CD1c-positive myeloid dendritic cell (primary cell): ENCODE data around the gene NOX5.

ENCODE experiments used
- DNase-seq: peaks from one replicate; pipeline ENCODE4 v3.0.0-alpha.2; 2016; ENCODE audit errors: extremely low spot score

The NOX5 gene

DNA sequence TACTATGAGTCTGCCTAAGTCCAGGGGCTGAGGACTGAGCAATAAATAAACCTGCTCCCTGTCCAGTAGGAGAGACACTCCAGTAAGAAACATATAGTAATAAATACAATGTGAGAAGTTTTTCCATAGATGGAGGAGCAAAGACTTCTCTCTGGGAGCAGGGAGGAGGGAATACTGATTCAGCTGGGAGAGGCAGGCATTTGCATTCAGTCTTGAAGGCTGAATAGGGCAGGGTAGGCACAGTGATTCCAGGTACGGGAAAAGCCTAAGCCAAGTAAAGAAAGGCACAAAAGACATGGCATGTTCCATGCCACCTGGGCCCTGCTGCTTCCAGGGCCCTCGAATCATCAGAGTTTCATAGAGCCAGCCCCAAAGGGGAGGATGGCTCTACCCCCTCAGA lies 86.3 kb downstream of the NOX5 start:
- no peak for DNase-seq

DNA sequence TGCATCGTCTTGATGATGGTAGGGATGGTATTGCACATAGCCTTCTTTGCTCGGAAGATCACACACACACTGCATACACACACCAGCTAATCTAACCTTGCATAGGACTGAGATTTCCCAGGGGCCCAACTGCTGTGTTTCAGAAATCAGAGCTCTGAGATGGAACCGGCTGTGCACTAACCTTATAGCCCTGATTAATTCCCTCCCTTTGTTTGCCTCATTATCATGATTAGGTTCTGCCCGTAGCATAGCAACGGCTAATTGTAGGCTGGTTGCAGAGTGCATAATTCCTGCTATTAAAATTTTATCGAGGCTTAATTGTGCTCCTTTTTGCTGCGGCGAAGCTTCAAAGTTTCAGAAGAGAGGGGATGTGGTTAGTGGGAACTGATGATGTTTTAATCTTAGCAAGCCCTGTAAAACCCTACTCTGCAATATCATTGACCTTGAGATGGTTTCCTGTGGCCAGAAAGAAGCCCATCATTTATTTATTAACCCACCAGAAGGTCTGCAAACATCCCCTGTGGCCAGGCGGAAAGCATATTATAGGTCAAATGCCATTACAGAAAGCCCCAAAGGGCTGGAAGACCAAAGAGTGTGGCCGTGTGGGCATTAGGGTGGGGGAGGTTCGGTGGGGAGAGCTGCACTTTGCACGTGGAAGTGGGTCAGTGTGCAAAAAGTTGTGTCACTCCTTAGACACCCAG lies 89.7 kb downstream of the NOX5 start:
- DNase-seq, result no peak

DNA sequence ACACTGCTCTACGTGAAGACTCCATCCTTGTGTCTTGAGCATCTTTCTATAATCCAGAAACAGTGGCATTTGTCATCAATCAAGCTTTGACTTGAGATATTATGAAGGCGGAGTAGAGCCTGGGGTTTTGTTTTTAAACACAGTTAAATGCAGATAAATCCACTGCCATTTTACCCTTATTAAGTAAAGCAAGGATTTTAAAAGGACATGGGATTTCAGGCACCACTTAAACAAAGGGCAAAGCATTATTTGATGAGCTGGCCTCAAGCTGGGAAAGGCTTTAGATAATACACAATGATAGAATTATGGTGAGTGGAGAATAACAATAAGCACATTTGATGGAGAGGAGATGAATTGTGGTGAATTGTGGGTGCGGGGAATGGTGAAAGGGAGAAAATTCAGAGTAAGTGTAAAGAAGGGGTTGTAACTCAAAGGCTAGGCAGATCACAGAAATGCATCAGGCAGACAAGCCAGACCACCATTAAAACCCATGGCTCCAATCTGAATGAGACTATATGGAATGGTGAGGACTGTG lies 91.0 kb downstream of the NOX5 start:
- DNase-seq, result no peak

DNA sequence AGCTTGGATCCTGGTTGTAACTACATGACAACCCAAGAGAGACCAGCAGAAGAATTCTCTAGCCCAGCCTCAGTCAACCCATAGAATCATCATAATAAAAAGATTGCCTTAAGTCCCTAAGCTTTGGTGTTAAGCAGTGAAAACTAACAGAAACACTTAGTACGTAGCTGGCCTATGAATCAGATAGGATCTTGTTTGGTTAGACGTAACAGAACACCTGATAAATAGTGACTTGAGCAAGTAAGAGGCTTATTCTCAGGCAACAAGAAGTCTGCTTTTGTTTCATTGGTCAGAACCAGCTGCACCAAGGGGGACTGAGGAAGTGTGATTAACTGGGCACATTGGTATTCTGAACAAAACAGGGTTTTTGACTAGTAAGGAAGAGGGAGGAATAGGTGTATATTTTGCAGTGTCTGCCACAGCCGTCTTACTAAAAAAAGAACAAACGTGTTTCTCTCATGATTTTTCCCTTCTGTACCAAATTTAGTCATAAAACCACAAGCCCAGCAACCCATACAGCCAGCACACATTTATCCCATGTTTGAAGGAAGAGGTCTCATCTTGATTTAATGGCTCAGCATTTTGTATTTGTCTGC lies 92.6 kb downstream of the NOX5 start:
- DNase-seq, result no peak
